Endothelial cell of umbilical vein (primary cell): ENCODE results near the gene KLHL34.

Experiments
- CTCF ChIP-seq, 2 donors: IDR thresholded peaks; 1 replicate in 1 of 2; 2 replicates in 1 of 2; pipeline ENCODE4 v1.5.1; 2011; ENCODE audit warnings: low read length in 2 of 2, mild to moderate bottlenecking in 2 of 2, moderate library complexity in 2 of 2, control low read depth in 1 of 2, inconsistent platforms in 1 of 2, low read depth in 1 of 2; ENCODE audit not compliant: insufficient read depth in 1 of 2; ENCODE audit errors: extremely low read depth in 1 of 2
- GATA2 ChIP-seq: IDR thresholded peaks from 2 replicates; pipeline ENCODE4 v1.7.0; 2011; ENCODE audit warnings: low read depth, mild to moderate bottlenecking, moderate library complexity, mixed read lengths, low read length; ENCODE audit not compliant: insufficient read length, insufficient read depth
- MYC ChIP-seq: IDR thresholded peaks from one replicate; pipeline ENCODE4 v1.6.1; 2011; ENCODE audit warnings: mild to moderate bottlenecking, low read depth, low read length
- POLR2A ChIP-seq: IDR thresholded peaks from 2 replicates; pipeline ENCODE4 v1.6.1; 2012; ENCODE audit warnings: low read depth, mild to moderate bottlenecking, control low read depth, low read length
- POLR2AphosphoS5 ChIP-seq: IDR thresholded peaks from 2 replicates; pipeline ENCODE4 v1.6.1; 2012; ENCODE audit warnings: low read depth, mild to moderate bottlenecking, control low read depth, low read length, moderate library complexity; ENCODE audit not compliant: insufficient read depth

DNA sequence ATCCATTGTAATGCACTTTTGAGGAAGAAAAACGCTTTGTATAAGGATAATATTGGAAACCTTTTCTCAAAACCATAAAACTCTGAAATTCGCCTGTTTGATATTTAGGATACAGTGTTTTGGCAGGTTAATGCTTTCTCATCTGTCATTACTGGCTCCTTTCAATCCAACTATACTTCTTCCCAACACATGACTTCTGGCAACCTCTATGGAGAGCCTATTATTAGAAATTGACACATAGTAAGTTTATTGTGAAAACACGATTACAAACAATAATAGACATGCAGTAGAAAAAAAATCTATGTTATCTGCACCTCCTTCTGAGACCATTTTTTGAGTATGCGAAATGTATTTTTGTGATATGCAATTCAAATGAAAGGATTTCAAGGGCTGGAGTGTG lies 4.6 kb upstream of the KLHL34 start:
- TF ChIP-seq CTCF (IDR thresholded peaks at IDR 0.05; ENCODE audit: extremely low read depth in 1 of 2, insufficient read depth in 1 of 2, low read depth in 1 of 2, low read length in 2 of 2) (no peak), POLR2AphosphoS5 (no peak), POLR2A (no peak), GATA2 (no peak), MYC (no peak)
